Measurements from ENCODE around the gene EEFSEC.

Gene EEFSEC

DNA sequence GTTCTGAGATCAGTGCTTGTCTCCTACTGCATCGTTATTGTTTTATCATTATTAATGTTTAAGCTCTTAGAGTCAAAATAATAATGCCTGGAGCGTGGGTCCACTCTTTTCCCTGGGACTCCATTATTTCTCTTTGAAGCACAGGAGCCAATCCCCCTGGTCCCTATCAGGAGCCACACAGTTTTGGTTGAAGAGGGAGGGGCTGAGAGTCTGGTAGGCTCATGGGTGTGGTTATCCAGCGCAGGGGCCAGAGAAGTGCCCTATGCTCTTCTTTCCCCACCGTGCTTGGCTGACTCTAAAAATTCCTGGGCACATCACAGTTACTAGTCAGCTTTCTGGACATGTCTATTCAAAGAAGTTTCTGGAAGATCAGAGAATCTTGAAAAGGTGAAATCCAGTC, 191.9 kb downstream of the EEFSEC start:
- TF ChIP-seq, protein P1, sequence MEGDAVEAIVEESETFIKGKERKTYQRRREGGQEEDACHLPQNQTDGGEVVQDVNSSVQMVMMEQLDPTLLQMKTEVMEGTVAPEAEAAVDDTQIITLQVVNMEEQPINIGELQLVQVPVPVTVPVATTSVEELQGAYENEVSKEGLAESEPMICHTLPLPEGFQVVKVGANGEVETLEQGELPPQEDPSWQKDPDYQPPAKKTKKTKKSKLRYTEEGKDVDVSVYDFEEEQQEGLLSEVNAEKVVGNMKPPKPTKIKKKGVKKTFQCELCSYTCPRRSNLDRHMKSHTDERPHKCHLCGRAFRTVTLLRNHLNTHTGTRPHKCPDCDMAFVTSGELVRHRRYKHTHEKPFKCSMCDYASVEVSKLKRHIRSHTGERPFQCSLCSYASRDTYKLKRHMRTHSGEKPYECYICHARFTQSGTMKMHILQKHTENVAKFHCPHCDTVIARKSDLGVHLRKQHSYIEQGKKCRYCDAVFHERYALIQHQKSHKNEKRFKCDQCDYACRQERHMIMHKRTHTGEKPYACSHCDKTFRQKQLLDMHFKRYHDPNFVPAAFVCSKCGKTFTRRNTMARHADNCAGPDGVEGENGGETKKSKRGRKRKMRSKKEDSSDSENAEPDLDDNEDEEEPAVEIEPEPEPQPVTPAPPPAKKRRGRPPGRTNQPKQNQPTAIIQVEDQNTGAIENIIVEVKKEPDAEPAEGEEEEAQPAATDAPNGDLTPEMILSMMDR (conservative IDR thresholded peaks at IDR 0.05; ENCODE audit: low read depth, low read length) = no peak
- no peak for DNase-seq (ENCODE audit: low read depth)
- no peak overlapping the region for H3K4me3 ChIP-seq (ENCODE audit: low read length)

DNA sequence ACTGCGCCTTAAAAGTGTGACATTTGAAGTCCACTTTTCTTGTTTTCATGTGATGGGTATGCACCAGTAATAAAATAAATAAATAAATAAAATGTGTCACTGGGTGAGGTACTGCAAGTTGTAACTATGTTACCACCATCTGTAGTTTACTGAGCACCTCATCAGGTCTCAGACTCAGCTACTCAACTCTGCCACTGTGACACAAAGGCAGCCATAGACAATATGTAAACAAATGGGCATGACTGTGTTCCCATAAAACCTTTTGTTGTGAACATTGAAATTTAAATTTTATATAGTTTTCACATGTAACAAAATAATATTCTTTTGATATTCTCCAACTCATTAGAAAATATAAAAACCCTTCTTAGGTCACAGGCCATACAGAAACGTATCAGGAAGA, 193.3 kb downstream of the EEFSEC start:
- no peak overlapping the region for H3K4me3 ChIP-seq (ENCODE audit: low read length)
- TF ChIP-seq, protein P1 (conservative IDR thresholded peaks at IDR 0.05; ENCODE audit: low read depth, low read length) = no peak
- DNase-seq (ENCODE audit: low read depth) = no peak

DNA sequence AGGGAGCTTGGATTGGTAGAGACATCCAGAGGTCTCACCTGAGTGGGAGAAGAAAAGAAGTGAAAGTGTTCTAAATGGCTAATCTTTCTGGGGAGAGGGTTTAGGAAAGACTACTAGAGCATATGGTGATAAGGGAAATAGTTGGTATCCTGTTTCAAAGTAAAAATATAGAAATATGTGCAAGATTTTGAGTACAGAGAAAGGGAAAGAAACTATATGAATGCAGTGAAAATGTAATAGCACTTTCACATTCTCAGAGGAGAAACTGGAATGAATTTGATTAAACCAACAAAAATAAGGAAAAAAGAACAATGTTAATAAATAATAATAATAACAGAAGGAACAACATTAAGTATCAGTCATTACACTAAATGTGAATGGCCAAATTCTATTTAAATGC, 194.0 kb downstream of the EEFSEC start:
- H3K4me3 ChIP-seq (ENCODE audit: low read length) = no peak overlapping the region
- no peak for DNase-seq (ENCODE audit: low read depth)
- TF ChIP-seq, protein P1 (conservative IDR thresholded peaks at IDR 0.05; ENCODE audit: low read depth, low read length) = no peak

DNA sequence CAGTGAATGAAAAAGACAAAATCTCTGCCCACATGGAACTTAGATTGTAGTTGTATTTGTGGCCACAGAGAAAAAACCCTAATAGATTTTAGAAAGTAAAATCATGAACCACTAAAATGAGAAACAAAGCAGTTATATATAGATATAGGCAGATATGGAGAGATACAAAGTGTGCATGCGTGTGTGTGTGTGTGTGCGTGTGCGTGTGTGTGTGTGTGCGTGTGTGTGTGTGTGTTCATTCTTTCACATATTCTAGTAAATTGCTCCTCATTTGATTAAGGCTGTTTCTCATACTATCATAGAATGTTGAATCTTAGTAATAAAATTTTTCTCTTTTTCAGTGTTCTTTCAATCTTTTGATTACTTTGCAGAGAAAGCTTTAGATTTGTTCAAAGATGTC, 194.8 kb downstream of the EEFSEC start:
- DNase-seq (ENCODE audit: low read depth) = no peak
- H3K4me3 ChIP-seq (ENCODE audit: low read length) = no peak overlapping the region
- TF ChIP-seq, protein P1 (conservative IDR thresholded peaks at IDR 0.05; ENCODE audit: low read depth, low read length) = no peak

DNA sequence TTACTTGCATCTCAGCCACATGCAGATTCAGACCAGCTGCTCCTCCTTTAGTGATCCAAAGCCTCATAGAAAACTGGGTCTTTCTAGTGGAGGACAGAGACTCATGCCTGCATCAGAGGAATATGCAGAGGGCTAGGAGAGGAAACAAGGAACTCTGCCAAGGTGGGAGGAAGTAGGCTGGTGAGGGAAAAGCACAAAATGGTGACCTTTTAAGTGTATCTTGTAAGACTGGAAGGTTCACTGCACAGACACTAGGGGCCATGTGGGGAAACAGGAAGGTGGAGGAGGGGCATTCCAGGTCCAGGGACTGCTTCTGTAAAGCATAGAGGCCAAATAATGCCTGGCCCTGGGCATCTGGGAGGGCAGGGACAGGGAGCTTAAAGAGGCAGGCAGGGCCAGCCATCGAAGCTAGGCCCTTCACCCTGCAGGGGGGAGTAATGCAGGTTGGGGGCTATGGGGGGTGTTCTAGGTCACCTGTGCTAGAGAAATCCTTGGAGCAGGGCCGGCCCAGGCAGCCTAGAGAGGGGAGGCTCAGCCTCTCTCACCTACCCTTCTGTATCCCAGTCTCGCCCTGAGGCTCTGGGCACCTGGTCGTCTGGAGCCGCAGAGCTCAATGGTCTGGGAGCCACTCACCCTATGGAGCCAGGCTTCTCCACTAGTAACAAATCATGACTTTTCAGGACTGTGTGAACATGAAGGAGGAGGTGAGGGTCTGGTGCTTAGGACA, 195.7 kb downstream of the EEFSEC start:
- TF ChIP-seq, protein P1 (conservative IDR thresholded peaks at IDR 0.05; ENCODE audit: low read depth, low read length) = no peak
- DNase-seq (ENCODE audit: low read depth) = no peak
- no peak overlapping the region for H3K4me3 ChIP-seq (ENCODE audit: low read length)

DNA sequence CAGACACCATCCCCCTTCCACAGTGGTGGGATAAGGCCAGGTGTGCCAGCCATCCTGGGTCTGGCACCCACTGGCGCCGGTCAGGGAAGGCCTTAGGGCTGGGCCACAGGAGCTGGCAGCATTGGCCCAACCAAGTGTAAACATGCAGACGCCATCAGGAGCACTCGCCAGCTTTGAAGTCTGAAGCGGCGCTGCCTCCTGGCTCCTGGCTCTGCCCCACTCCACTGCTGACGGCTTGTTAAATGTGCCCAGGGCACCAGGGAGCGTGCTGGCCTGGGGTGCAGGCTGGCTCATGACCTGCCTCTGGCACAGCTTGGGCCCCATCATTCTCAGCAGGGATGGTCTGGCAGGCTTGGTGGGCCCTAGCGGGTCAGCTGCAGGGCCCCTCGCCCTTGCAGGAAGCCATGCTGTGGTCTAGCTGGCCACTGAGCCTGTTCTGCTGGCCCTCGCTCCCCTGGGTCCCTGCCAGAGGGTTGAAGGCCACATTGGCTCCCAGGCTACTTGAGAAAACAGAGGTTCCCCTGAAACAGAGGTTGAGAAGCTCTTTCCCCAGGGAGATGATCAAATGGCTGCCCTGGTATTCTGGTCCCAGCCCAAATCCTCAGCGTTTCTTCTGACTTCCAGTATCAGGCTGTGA, 196.8 kb downstream of the EEFSEC start:
- TF ChIP-seq, protein P1 (conservative IDR thresholded peaks at IDR 0.05; ENCODE audit: low read depth, low read length) = no peak

DNA sequence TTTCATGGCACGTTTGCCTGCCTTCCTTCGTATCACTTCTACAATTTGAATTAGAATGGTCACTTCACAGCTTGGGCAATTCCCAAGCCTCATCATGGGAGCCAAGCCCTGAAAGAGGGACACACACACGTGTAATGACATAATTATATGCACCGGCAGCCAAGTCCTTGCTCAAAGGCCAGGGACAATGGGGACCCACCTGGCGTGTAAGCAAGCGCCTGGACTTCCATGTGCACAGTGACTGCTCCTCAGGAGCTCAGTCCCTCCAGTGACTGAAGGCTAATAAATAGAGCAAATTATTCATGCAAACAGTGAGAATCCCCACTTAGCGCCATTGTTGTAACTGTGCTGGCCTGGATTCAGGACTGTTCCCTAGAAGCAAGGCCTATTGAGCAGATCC, 198.3 kb downstream of the EEFSEC start:
- TF ChIP-seq, protein P1 (conservative IDR thresholded peaks at IDR 0.05; ENCODE audit: low read depth, low read length) = no peak
- DNase-seq (ENCODE audit: low read depth) = no peak
- no peak overlapping the region for H3K4me3 ChIP-seq (ENCODE audit: low read length)

More for the DNA sequence above, 196.8 kb downstream of the EEFSEC start:
- no peak for DNase-seq (ENCODE audit: low read depth)
- H3K4me3 ChIP-seq (ENCODE audit: low read length) = no peak overlapping the region

All from retinal pigment epithelial cell (primary cell).